GM21825 (cell line): ENCODE data around the gene ATP2C1.

Source experiments
- ATAC-seq: cut with Tn5 transposase; IDR thresholded peaks from one replicate; pipeline ENCODE4 v1.9.1; 2021; ENCODE audit warnings: mild to moderate bottlenecking, moderate library complexity; ENCODE audit not compliant: unreplicated experiment

The ATP2C1 gene

DNA sequence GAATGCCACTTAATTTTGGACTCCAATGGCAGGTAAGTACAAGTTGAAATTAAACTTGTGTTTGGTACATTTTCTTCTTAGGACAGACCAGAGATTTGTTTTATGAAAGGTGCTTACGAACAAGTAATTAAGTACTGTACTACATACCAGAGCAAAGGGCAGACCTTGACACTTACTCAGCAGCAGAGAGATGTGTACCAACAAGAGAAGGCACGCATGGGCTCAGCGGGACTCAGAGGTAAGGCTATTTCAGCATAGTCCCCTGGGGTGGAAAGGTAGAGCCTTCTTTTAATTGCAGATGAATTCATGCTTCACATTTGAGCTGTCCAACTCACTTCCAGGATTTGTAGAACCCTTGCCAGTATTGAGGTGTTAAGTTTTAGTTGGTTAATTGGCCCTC, 81.4 kb downstream of the ATP2C1 start:
- no peak for ATAC-seq

DNA sequence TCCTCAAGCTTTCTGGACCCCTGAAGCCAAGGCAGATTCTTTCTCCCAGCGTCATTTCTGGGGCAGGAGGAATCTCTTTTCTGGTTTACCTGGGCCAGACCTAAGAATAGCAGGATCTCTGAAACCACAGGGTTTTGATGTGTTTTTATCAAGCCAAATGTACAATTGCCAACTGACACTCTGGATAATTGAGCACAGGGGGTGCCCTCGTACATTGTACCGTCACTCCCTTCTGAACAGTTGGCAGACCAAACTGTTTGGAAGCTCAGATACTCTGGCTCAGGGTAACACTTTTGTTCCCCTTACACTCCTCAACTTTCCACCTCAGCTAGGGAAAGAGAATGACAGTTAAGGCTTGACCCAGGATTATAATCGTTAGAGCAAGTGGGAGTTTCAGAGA, 82.8 kb downstream of the ATP2C1 start:
- ATAC-seq: no peak

DNA sequence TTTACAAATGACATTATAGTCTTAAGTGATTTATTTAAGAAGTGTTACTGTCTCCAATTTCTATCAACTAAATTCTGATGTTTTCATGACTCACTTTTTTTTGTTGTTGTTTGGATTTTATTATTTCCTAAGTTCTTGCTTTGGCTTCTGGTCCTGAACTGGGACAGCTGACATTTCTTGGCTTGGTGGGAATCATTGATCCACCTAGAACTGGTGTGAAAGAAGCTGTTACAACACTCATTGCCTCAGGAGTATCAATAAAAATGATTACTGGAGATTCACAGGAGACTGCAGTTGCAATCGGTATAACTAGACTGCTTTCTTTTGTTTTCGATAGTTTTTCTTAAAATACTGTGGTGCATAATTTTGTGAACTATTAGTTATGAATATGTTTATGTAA, 85.2 kb downstream of the ATP2C1 start:
- ATAC-seq: no peak

DNA sequence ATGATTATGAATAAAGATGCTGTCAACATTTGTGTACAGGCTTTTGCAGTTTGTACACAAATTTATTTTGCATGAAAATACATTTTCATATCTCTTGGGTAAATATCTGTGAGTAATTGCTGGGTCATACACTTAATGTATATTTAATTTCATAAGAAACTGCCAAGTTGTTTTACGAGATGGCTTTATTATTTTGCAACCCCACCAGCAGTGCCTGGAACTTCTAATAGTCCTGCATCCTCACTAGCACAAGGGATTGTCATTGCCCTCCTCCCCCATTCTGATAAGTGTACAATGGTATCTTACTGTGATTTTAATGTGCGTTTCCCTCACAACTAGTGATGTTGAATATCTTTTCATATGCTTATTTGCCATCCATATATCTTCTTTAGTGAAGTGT, 87.6 kb downstream of the ATP2C1 start:
- ATAC-seq: no peak

DNA sequence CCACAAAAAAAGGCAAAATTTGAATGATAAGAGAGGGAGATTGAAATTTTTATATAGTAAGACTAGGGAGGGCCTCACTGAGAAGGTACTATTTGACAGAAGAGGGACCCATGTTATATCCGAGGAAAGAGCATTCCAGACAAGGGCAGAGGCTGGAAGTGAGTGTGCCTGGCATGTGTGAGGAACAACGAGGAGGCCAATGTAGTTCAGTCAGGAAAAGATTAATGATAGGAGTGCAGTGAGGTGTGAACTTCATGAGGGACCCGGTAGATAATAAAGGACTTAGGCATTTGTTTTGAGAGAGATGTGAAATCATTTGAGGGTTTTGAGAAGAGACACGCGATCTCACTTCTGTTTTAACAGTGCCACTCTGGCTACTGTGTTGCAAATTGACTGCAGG, 96.4 kb downstream of the ATP2C1 start:
- no peak for ATAC-seq

DNA sequence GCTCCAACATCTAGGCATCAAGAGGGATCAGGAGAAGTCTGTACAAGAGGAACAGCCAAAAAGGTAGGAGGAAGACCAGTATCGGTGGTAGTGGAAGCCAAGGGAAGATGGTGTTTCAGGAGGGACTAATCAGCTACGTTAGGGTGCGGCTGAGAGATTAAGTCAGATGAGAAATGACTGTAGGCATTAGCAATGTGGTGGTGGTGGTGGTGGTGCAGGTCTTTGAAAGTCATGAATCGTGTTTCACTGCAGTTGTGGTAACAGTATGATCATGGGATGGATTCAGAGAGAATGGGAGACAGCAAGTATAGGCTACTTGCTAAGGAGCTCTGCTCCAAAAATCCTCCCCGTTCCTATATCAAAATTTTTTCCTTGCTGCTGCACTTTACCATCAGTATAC, 97.2 kb downstream of the ATP2C1 start:
- ATAC-seq: no peak

DNA sequence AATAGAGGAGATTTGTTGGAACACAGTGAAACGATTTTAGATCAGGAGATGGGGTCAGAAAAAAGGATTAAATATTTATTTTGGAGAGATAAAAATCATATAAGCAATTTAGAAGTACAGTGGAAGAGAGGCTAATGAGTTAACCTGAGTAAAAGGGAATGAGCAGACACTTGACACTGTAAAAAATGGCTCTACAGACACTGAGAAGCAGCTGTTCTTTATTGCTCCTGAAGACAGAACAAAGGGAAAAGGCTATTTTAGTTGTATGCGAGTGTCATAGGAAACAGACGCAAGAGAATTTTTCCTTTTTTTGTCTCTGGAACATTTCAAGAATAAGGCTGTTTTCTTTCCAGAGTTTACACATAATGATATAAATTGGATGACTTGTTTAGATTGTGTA, 98.5 kb downstream of the ATP2C1 start:
- ATAC-seq: no peak

DNA sequence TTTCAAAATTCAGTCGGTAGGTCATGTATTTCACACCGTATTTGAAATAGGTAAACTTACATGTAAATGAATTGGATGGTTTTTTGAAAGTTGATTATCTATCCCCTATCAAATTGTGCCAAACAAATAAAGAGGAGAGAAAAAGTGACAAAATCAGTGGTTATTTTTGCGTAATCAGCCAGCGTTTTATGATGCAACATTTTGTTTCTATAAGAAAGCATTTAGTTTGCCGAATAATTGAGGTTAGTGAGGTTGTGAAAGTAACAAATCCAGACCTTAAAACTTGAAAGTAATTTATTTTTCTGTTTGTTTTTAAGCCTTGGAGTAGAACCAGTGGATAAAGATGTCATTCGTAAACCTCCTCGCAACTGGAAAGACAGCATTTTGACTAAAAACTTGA, 103.4 kb downstream of the ATP2C1 start:
- no peak for ATAC-seq

DNA sequence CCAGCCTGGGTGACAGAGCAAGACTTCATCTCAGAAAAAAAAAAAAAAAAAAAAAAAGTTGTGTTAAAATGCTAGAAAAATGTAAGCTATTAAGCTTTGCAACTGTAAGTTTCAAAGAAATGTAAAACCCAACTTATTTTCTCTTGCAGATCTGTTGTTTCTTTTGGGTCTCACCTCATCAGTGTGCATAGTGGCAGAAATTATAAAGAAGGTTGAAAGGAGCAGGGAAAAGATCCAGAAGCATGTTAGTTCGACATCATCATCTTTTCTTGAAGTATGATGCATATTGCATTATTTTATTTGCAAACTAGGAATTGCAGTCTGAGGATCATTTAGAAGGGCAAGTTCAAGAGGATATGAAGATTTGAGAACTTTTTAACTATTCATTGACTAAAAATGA, 107.2 kb downstream of the ATP2C1 start:
- no peak for ATAC-seq

DNA sequence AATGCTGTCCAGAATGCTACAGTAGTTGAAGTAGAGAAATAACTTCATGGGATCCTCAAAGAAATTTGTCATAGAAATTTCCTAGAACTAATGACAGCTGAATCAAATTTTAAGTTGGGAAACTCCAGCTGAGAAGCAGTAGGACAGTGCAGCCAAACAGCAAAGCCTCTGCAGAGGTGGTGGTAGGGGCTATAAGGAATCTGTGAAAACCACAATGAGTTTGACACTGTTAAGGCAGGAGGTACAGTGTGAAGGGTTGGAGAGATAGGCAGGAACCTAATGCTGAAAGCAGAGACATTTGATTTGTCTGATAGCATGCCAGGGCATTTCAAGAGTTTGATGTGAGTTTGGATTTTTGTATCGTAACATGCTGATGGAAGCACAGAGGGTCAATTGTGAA, 110.7 kb downstream of the ATP2C1 start:
- ATAC-seq: no peak

DNA sequence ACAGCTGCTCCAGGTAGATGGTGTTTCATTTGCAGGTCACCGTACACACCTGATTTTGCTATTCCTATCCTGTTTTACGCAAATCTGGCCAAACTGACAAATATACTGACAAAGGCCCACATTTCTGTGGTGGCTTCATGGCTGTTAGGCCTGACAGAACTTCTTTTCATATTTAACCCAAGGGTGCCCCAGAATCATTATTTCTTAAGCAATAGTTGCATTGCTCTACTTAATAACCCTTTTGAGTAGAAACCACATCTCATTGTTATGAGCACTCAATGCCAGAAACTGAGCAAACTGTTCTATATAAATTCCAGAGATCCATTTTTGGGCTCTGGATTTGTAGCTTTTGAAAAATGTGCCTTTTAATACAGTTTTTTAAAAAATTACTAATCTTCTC, 113.4 kb downstream of the ATP2C1 start:
- ATAC-seq: no peak

DNA sequence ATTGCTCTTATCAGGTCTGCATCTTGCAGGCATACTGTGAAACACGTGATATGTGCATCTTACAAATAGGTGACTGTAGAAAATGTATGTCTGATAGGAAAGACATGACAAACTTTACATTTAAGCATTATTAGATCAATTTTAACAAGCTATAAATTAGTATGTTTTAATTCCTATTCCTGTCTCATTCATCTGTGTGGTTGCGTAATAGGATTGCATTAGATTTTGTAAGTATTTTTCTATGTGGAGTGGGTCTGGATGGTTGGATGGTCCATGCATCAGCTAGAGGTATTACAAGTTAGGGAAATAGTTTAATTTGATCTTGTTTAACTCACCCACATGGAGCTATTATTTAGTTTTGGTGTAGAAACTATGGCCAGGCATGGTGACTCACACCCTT, 113.9 kb downstream of the ATP2C1 start:
- no peak for ATAC-seq

DNA sequence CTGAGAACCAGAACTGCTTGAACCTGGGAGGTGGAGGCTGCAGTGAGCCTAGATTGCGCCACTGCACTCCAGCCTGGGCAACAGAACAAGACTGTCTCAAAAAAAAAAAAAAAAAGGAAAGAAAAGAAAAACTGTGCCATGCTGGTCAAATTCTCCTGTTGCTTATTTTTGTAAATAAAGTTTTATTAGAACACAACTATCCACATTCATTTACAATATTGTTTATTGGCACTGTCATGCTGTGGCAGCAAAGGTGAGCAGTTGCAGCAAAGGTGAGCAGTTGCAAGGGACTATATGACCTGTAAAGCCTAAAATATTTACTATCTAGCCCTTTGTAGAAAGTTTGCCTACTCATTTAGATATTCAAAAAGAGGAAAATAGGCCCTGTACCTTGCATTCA, 114.4 kb downstream of the ATP2C1 start:
- ATAC-seq: no peak

DNA sequence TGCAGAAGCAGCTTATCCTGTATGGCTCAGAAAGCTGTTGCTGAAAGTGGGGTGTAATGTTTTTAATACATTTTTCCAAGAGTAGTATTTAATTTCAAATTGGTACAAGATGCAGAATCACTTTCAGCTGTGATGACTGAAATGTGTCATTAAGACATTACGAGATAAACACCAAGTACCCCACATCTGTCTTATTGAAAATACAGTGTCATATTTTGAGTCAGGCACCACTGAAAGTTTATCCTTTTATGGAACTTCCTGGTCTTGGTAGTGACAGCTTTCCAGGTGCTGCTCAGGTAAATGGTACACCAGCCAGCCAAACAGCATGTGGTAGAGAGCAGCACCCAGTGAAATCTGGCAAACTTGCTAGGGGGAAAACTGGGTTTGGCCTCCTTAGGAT, 115.8 kb downstream of the ATP2C1 start:
- no peak for ATAC-seq

DNA sequence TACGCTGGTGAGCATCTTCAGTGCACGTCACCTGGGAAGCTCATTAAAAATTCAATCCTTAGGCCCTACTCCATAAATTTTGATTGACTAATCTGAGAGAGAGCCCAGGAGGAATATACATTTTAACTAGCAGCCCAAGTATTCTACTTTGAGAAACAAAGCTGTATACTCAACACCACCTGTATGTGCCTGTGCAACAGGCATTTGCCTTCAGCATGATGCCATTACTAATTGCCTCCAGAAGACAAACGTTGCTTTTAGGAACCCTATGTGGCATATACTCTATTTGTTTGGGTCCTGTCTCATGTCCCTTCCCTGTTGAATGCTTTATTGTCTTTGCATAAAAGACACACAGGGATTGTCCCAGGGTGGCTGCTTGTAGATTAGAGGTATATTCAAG, 125.1 kb downstream of the ATP2C1 start:
- no peak for ATAC-seq

DNA sequence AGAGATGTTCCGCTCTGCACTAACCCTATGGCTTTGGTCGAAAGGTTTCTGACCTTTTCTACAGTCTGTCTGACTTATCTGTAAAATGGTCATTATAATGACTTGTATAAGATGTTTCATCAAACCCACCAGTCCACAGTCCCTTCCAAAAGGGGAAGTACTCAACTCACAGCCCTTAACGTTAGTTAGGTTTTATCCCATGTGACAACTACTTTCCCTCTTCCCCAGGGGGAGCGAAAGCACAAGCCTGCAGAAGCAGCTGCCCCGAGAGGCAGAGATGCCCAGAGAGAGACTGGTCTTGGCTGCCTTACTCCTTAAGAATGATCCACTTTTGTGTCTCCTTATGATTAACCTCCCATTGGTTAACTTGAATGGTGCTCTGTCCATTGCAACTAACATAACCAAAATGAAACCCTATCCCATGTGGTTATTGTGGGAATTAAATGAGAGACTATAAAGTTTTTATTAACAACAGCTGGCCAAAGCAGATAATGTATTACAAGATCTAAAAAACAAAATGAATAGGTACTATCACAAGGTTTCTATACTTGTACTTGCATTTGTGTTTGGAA, 126.3 kb downstream of the ATP2C1 start:
- no peak for ATAC-seq

DNA sequence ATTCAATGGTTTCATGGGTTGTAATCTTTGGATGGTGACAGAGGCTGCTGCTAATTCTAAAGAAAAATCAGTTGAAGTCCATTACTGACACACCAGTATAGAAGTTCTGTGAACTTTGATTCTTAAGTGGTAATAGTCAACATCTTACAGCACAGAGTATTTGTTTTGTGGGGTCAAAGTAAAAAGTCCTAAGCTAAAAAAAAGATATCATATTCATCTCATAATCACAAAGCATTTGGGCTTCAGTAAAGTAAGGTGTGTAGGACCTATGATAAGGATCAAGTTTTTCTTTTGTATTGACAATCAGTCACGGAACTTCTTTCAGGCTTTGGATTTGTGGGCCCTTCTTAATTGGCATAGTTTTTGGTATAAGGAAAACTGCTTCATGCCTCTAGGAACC, 131.7 kb downstream of the ATP2C1 start:
- ATAC-seq: no peak

DNA sequence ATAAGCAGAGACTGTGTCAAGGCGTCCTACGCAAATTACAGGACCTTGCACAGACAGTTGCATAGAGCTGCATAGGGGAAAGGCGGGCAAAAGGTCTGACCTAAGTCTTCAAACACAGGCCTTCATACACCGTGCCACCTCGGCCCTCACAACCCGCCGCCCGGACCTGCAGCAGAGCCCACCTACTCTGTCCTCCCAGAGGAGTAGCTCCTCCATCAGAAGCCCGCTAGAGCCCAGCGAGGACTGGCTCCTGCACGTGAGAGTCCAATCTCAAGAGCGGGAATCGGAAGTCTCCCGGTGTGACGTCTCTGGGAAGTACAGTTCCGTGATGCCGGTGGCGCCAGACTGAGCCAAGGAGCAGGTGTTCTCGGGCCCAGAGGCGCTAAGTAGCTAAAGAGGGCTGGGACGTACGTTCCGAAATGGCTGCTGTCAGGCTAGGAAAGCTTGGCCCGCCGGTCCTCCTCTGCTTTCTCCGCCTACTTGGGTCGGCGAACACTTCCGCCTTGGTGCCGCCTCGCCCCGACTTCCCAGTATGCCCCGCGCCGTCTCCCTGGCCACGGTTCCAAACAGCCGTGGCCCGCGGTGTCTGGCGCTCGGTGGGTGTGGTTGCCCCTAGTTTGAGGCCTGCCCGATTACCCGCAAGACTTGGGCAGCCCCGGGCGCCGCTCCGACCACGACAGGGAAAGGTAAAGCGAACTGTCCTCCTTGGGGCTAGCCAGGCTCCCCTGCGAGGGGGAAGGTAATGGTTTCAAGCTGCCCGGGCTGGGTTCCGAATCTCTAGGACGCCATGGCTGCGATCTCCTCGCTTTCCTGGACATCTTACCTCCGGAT, 132.7 kb downstream of the ATP2C1 start, which contains the start of the genes ASTE1 and NEK11:
Gene ASTE1 (minus strand): TSS at position 505 of the 831 bp plus-strand sequence. CDS start 1,519 bp downstream, outside the sequence.
Gene NEK11 (plus strand): TSS at position 557 of the 831 bp plus-strand sequence. CDS start 2,832 bp downstream, outside the sequence.
- peak; percentile 96 for ATAC-seq

DNA sequence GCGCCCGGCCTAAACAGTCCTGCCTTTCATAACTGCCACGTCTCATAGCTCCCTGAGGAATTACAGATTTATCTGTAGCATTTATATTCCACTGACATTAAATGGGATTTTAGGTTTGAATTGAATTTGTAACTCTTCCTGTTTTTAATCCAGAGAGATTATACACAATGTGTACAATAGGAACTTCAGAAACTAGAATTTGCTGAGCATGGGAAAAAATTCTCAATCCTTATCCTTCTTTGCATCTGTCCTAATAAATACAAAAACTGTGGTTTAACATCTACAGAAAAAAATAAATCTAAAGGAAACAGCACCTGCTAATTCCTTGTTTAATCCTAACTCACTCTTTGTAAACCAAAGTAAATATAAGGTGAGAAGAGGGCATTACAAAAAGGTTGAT, 135.0 kb downstream of the ATP2C1 start:
- ATAC-seq: no peak

DNA sequence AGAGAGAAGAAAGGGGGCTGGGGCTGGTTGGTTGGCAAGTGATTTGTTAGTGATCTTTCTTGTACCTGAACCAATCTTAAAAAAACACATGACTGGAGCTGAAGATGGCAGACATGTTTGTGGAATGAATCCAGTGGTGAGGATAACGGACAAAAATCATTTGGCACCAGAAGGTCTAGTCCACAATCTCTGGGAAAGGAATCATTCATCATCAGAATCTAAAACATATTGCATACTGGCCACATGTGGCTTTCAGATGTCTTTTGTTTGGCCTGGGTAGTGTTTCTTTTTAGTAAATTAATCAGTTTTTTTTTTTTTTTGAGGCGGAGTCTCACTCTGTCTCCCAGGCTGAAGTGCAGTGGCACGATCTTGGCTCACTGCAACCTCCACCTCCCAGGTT, 137.8 kb downstream of the ATP2C1 start:
- ATAC-seq: no peak

DNA sequence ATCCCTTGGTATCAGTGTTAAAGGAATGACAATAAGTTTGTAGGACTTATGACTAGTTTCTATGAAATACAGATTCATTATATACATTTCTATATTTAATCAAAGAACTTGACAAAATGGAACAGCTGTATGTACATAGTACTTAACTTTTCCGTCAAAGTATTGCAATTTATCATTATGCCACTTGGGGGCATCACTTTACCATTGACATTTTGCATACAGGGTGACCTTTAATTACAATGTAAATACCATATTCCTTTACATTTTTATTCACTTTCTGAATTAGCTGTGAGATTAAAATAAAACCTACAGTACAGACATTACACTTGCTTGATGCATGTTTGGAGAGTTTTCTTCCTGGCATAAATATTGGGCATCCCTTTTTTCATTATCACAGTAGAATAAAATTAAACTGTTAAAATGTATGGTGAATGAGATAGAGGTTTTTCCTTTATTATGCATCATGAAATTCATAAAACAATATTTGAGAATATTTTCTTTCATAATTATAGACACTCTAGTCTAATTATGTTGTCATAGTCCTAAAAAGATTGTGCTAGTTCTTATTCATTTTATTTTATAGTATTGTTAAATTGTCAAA, 139.7 kb downstream of the ATP2C1 start:
- ATAC-seq: no peak

DNA sequence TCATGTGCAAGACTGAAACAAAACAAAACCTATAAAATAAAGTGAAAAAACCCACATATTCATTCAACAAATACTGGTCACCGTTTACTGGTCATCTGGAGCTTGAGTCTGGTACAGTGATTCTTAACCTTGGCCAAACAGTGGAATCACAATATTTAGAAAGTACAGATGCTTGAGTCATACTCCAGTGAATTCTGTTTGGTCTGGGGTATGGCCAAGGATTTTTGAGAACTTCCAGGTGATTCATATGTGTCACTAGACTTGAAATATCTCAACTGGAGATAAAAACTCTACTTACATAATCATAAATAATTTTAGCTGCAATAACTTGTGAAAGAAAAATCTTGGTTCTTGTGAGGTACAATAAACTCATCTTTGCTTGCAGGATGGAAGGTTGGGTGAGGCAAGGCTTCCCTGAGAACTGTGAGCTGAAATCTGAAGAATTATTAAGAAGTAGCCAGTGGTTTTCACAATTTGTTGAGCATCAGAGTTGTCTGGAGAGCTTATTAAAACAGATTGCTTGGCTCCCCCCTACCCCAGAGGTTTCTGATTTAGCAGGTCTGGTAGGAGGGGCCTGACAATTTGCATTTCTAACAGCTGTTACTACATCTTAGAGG, 142.4 kb downstream of the ATP2C1 start:
- ATAC-seq: no peak
